ENCODE results near the gene OTULIN. TPM values are rescaled to one million over a fixed set of nuclear protein-coding genes. Genes with fewer than 3 reads are reported as not detected.

The OTULIN gene
- polyA plus RNA-seq, 1 donor, result 21.5 TPM

DNA sequence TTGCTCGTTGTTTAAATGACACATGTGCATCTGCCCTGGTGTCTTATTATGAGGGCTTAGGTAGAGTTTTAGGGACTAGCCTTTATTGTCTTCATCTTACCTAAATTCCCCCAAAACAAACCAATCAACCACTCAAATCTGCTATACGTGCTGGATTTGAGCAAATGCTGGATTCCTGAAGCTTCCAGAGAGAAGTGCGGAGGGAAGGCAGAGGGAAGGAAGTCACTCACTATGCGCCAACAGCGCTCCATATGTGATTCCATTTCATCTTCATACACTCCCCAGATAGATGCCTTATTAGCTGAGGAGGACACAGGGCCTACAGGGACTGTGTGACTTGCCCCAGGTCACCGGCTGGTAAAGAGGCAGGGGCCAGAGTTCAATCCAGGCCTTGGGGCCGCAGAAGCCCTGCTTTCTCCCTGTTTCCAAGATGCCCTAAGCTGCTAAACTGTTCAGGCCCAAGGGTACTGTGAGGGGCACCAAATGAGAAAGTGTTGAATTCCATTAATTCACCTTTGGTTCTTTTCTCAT lies 63.5 kb downstream of the OTULIN start:
- Histone ChIP-seq H3K9me3 (ENCODE audit: control insufficient read depth, low read depth, low read length) (no peaks in the 10 kb centered on the region), H3K36me3 (ENCODE audit: control insufficient read depth, insufficient read depth, low read length) (peaks cover 60% of the 10 kb centered on the region), H3K4me1 (ENCODE audit: control insufficient read depth, insufficient read depth, low read length) (peaks cover 14% of the 10 kb centered on the region), H3K4me3 (ENCODE audit: low read length) (no peak overlapping the region), H3K27me3 (ENCODE audit: control insufficient read depth, insufficient read depth, low read length) (no peaks in the 10 kb centered on the region), H3K27ac (ENCODE audit: low read length) (peak overlapping the region; percentile 38)
- DNase-seq, result peak in 1 of 2 donors; percentile 15
- 60% methylated on average over 1 of the region's 7 CpGs for WGBS (ENCODE audit: insufficient coverage, low lambda C conversion rate)

DNA sequence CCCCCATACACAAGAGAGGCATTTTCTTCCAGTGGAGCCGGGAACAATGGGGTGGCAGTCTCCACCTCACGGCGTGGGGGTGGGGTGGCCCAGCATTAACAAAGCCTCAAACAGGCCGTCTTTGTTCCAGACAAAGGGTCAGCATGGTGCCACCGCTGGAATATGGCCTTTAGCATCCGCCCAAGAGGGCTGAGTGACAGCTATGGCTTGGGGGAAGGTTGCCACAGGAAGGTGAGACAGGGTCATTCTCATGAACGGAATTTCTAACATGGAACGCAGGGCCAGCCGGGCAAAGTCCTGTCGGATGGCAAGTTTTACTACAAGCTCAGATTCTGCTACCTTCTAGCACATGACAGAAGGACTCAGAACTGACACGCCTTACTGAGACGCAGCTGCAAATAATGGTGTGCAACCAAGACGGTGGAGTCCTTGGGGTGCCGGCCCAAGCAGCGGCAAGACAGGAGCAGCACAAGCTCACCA lies 64.0 kb downstream of the OTULIN start:
- peak overlapping the region; percentile 55 for H3K27ac ChIP-seq (ENCODE audit: low read length)
- H3K9me3 ChIP-seq (ENCODE audit: control insufficient read depth, low read depth, low read length), result no peaks in the 10 kb centered on the region
- no peaks in the 10 kb centered on the region for H3K27me3 ChIP-seq (ENCODE audit: control insufficient read depth, insufficient read depth, low read length)
- WGBS (ENCODE audit: insufficient coverage, low lambda C conversion rate), result no CpG with 5 or more reads among the region's 15 CpGs
- no peak overlapping the region for H3K4me3 ChIP-seq (ENCODE audit: low read length)
- H3K36me3 ChIP-seq (ENCODE audit: control insufficient read depth, insufficient read depth, low read length), result peaks cover 59% of the 10 kb centered on the region
- DNase-seq, result peak; percentile 90 to 97
- H3K4me1 ChIP-seq (ENCODE audit: control insufficient read depth, insufficient read depth, low read length), result peaks cover 14% of the 10 kb centered on the region

DNA sequence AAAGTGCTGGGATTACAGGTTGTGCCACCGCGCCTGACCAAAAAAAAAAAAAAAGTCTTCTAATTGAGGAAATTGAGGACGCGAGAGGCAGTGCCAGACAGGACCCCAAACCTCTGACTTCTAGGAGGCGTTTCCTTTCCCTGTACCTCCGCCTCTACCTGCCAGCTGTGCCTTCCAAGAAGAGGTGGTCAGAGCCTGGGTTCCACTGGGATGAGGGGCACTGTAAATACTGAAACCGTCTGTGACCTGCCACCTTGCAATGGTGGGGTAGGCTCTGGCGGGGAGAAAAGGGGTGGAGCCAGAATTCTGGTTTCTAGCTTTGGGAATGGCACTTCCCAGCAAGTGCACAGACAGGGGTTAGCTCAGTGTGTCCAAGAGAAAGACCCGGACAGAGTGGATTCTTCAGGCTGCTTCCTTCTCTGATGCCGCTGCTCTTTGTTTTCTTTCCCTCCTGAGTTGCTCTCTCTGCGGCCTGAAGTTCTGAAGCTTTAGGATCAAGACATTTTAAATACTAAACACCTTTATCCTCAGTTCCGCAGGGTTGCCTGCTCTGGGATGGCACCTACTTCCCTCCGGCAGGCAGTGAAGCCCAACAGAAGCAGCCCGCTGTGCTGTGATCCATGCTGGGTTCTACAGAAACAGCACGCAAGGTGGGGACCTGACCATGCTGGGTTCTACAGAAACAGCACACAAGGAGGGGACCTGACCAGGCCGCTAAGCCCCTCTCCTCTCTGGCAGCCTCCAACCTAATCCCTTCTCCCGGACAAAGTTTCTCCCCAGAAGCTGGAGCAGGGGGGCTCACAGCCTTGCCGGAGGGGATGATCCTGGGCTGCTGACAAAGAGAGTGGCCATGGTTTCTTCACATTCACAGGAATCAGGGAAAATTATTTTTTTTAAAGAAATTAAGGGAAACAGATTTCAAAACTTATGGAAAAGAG lies 65.2 kb downstream of the OTULIN start:
- H3K36me3 ChIP-seq (ENCODE audit: control insufficient read depth, insufficient read depth, low read length), result peaks cover 56% of the 10 kb centered on the region
- no CpG with 5 or more reads among the region's 18 CpGs for WGBS (ENCODE audit: insufficient coverage, low lambda C conversion rate)
- DNase-seq, result no peak
- peaks cover 14% of the 10 kb centered on the region for H3K4me1 ChIP-seq (ENCODE audit: control insufficient read depth, insufficient read depth, low read length)
- H3K9me3 ChIP-seq (ENCODE audit: control insufficient read depth, low read depth, low read length), result no peaks in the 10 kb centered on the region
- no peaks in the 10 kb centered on the region for H3K27me3 ChIP-seq (ENCODE audit: control insufficient read depth, insufficient read depth, low read length)
- H3K27ac ChIP-seq (ENCODE audit: low read length), result peak overlapping the region; percentile 55
- no peak overlapping the region for H3K4me3 ChIP-seq (ENCODE audit: low read length)

DNA sequence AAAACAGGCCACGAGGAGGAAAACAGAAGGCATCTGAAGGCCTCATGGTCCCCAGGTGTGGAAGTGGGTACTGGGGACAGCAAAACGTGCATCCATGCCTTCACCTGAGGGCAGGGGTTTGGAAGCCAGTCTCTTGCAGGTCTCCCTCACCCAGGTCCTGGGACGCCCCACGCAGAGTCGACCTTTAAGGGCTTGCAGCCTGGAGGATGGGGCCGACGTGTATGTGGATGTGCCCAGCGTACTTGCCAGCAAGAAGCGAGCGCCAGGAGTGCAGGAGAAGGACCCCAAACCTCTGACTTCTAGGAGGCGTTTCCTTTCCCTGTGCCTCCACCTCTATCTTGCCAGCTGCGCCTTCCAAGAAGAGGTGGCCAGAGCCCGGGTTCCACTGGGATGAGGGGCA lies 65.9 kb downstream of the OTULIN start:
- no peak for DNase-seq
- Histone ChIP-seq H3K4me1 (ENCODE audit: control insufficient read depth, insufficient read depth, low read length) (peaks cover 14% of the 10 kb centered on the region), H3K27me3 (ENCODE audit: control insufficient read depth, insufficient read depth, low read length) (no peaks in the 10 kb centered on the region), H3K4me3 (ENCODE audit: low read length) (no peak overlapping the region), H3K36me3 (ENCODE audit: control insufficient read depth, insufficient read depth, low read length) (peaks cover 52% of the 10 kb centered on the region), H3K9me3 (ENCODE audit: control insufficient read depth, low read depth, low read length) (no peaks in the 10 kb centered on the region), H3K27ac (ENCODE audit: low read length) (no peak overlapping the region)
- no CpG with 5 or more reads among the region's 13 CpGs for WGBS (ENCODE audit: insufficient coverage, low lambda C conversion rate)

DNA sequence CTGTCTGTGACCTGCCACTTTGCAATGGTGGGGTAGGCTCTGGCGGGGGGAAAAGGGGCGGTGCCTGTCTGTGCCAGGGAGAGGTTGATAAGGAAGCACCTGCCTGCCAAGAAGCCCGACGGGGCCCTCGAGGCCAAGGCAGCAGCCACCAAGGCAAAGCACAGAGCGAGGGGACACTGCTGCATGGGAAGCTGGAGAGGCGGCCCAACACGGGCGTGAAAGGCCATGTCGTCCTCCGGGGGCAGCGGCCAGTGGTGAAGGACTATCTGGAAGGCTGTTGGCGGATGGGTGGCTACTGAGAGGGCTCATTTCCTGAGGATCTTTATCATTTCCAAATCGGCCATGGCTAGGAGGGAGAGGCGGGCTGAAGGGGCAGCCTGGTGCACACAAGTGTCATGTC lies 66.4 kb downstream of the OTULIN start:
- peaks cover 14% of the 10 kb centered on the region for H3K4me1 ChIP-seq (ENCODE audit: control insufficient read depth, insufficient read depth, low read length)
- H3K36me3 ChIP-seq (ENCODE audit: control insufficient read depth, insufficient read depth, low read length), result peaks cover 50% of the 10 kb centered on the region
- no peak overlapping the region for H3K4me3 ChIP-seq (ENCODE audit: low read length)
- H3K27ac ChIP-seq (ENCODE audit: low read length), result no peak overlapping the region
- H3K27me3 ChIP-seq (ENCODE audit: control insufficient read depth, insufficient read depth, low read length), result no peaks in the 10 kb centered on the region
- DNase-seq, result no peak
- no peaks in the 10 kb centered on the region for H3K9me3 ChIP-seq (ENCODE audit: control insufficient read depth, low read depth, low read length)
- no CpG with 5 or more reads among the region's 15 CpGs for WGBS (ENCODE audit: insufficient coverage, low lambda C conversion rate)

DNA sequence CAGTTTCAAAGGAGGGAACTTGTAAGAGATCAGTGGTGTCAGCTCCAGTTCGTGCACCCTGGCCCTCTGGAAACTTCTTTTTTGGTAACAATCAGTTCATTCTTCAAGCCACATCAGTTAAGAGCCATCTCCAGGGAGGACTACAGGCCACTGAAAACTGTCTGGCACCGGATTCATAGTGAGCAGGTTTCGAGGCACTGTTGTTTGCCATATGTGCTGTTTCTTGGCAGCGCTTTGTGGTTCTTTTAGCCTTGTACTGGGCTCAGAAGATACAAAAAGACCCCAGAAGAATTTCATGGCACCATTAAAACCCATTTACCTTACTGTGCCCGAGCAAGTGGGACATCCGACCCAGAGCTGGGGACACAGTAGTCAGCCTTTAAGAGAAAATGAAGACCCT lies 68.5 kb downstream of the OTULIN start:
- Histone ChIP-seq H3K36me3 (ENCODE audit: control insufficient read depth, insufficient read depth, low read length) (peaks cover 55% of the 10 kb centered on the region), H3K9me3 (ENCODE audit: control insufficient read depth, low read depth, low read length) (no peaks in the 10 kb centered on the region), H3K27me3 (ENCODE audit: control insufficient read depth, insufficient read depth, low read length) (no peaks in the 10 kb centered on the region), H3K4me3 (ENCODE audit: low read length) (no peak overlapping the region), H3K4me1 (ENCODE audit: control insufficient read depth, insufficient read depth, low read length) (peaks cover 9% of the 10 kb centered on the region), H3K27ac (ENCODE audit: low read length) (no peak overlapping the region)
- no peak for DNase-seq
- WGBS (ENCODE audit: insufficient coverage, low lambda C conversion rate), result no CpG with 5 or more reads among the region's 6 CpGs

DNA sequence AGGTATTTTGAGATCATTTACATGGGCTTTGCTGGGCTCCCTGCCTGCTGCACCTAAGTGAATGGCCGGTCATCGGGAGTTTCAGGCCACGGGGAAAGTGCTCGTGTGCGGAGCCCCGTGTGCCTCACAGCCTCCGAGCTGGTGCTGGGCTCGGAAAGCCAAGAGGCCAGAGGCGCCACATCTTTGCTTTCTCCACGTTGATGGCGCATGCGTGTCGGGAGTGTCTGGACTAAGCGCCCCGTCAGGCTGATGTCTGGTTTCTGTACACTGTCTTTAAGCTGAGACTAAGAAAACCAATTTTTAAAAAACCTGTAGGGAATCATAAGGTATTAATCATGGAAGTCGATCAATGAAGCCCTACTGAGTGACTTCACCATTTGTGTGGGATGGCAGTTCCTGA lies 69.1 kb downstream of the OTULIN start:
- no peak overlapping the region for H3K4me3 ChIP-seq (ENCODE audit: low read length)
- H3K36me3 ChIP-seq (ENCODE audit: control insufficient read depth, insufficient read depth, low read length), result peaks cover 61% of the 10 kb centered on the region
- H3K27ac ChIP-seq (ENCODE audit: low read length), result no peak overlapping the region
- peaks cover 4% of the 10 kb centered on the region for H3K4me1 ChIP-seq (ENCODE audit: control insufficient read depth, insufficient read depth, low read length)
- no peaks in the 10 kb centered on the region for H3K9me3 ChIP-seq (ENCODE audit: control insufficient read depth, low read depth, low read length)
- 80% methylated on average over 1 of the region's 16 CpGs for WGBS (ENCODE audit: insufficient coverage, low lambda C conversion rate)
- DNase-seq, result no peak
- no peaks in the 10 kb centered on the region for H3K27me3 ChIP-seq (ENCODE audit: control insufficient read depth, insufficient read depth, low read length)

DNA sequence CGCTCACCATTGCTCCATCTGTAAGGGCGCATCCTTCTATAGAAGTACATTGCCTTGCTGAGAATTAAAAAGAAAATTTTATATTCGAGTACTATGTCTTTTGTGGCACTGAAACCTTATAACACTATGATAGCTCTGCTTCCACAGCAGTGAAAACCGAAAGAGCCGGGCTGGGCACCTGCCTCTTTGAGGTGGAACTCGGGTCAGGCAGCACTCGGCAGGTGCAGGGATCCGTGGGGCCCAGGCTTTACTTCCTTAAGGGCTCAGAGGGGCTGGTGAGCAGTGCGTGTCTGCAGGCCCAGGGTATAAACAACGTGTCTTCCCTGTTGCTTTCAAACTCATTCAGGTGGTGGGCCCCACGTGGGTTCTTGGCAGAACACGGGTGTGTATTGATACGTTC lies 69.9 kb downstream of the OTULIN start:
- DNase-seq, result no peak
- H3K9me3 ChIP-seq (ENCODE audit: control insufficient read depth, low read depth, low read length), result no peaks in the 10 kb centered on the region
- H3K4me3 ChIP-seq (ENCODE audit: low read length), result no peak overlapping the region
- WGBS (ENCODE audit: insufficient coverage, low lambda C conversion rate), result 72% methylated on average over 2 of the region's 13 CpGs
- H3K4me1 ChIP-seq (ENCODE audit: control insufficient read depth, insufficient read depth, low read length), result no peaks in the 10 kb centered on the region
- no peaks in the 10 kb centered on the region for H3K27me3 ChIP-seq (ENCODE audit: control insufficient read depth, insufficient read depth, low read length)
- H3K36me3 ChIP-seq (ENCODE audit: control insufficient read depth, insufficient read depth, low read length), result peaks cover 63% of the 10 kb centered on the region
- H3K27ac ChIP-seq (ENCODE audit: low read length), result no peak overlapping the region

DNA sequence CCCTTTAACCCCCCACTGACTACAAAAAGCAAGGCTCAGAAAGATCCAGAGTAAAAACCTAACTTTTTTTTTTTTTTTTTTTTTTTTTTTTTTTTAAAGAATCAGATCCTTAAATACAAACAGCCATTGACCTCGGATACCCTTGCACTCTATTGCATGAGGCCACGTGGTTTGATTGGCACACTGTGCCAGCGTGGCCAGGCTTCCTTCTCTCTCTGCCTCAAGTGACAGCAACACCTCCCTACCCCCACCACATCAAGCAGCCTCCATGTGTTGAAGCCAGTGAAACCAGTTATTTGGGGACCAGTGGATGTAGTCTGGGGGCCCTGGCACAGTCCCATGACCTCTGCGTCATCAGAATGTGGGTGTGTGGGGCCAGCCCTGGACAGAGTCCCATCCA lies 71.4 kb downstream of the OTULIN start:
- H3K9me3 ChIP-seq (ENCODE audit: control insufficient read depth, low read depth, low read length), result no peaks in the 10 kb centered on the region
- no CpG with 5 or more reads among the region's 4 CpGs for WGBS (ENCODE audit: insufficient coverage, low lambda C conversion rate)
- H3K36me3 ChIP-seq (ENCODE audit: control insufficient read depth, insufficient read depth, low read length), result peaks cover 59% of the 10 kb centered on the region
- no peak overlapping the region for H3K4me3 ChIP-seq (ENCODE audit: low read length)
- no peaks in the 10 kb centered on the region for H3K4me1 ChIP-seq (ENCODE audit: control insufficient read depth, insufficient read depth, low read length)
- no peaks in the 10 kb centered on the region for H3K27me3 ChIP-seq (ENCODE audit: control insufficient read depth, insufficient read depth, low read length)
- no peak overlapping the region for H3K27ac ChIP-seq (ENCODE audit: low read length)
- DNase-seq, result no peak

DNA sequence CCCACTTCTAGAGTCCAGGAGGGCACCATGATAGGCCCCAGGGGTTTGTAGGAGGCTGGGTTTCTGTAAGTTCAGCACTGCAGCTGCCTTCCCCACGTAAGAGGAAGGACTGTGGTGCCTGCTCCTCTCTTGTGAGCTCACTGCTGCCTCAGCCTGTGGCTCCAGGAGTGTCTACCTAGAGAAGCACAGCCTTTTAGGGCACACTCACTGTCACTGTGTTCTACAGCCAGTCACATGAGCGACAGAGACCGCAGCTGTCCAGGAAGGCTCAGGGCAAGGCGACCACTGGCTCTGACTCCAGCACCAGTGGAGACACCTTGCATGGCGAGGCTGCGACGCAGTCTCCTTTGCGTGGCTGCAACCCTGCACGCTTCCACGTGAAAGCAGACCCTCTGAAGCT lies 72.8 kb downstream of the OTULIN start:
- DNase-seq, result no peak
- Histone ChIP-seq H3K27ac (ENCODE audit: low read length) (no peak overlapping the region), H3K4me3 (ENCODE audit: low read length) (no peak overlapping the region), H3K27me3 (ENCODE audit: control insufficient read depth, insufficient read depth, low read length) (no peaks in the 10 kb centered on the region), H3K36me3 (ENCODE audit: control insufficient read depth, insufficient read depth, low read length) (peaks cover 61% of the 10 kb centered on the region), H3K4me1 (ENCODE audit: control insufficient read depth, insufficient read depth, low read length) (no peaks in the 10 kb centered on the region), H3K9me3 (ENCODE audit: control insufficient read depth, low read depth, low read length) (no peaks in the 10 kb centered on the region)
- WGBS (ENCODE audit: insufficient coverage, low lambda C conversion rate), result no CpG with 5 or more reads among the region's 10 CpGs
